Endodermal cell (in vitro differentiated cells): ENCODE measurements around the gene MRGPRE. TPM values are rescaled to one million over a fixed set of nuclear protein-coding genes. Genes with fewer than 3 reads are reported as not detected.

Experiments
- DNase-seq: peaks from one replicate; pipeline ENCODE4 v3.0.0-alpha.2; 2017
- H3K27ac ChIP-seq: 2 replicates; pipeline ENCODE4 v1.5.1; 2013; ENCODE audit warnings: mild to moderate bottlenecking, low read depth, low read length, moderate library complexity
- H3K27me3 ChIP-seq: 2 replicates; pipeline ENCODE4 v1.6.1; 2013; ENCODE audit warnings: mild to moderate bottlenecking, low read length, moderate library complexity; ENCODE audit not compliant: insufficient read depth, control insufficient read depth, poor library complexity, severe bottlenecking
- H3K36me3 ChIP-seq: 2 replicates; pipeline ENCODE4 v1.7.0; 2013; ENCODE audit warnings: mild to moderate bottlenecking, low read length, moderate library complexity; ENCODE audit not compliant: control insufficient read depth, insufficient read depth
- H3K4me1 ChIP-seq: one replicate; pipeline ENCODE4 v1.7.0; 2013; ENCODE audit warnings: low read length; ENCODE audit not compliant: control insufficient read depth, insufficient read depth
- H3K4me3 ChIP-seq: 2 replicates; pipeline ENCODE4 v1.5.1; 2013; ENCODE audit warnings: mild to moderate bottlenecking, low read length, moderate library complexity
- H3K9ac ChIP-seq: 2 replicates; pipeline ENCODE4 v1.6.1; 2013; ENCODE audit warnings: mild to moderate bottlenecking, low read length, moderate library complexity; ENCODE audit not compliant: poor library complexity, severe bottlenecking; ENCODE audit errors: extremely low read depth
- H3K9me3 ChIP-seq: 2 replicates; pipeline ENCODE4 v1.6.1; 2013; ENCODE audit warnings: mild to moderate bottlenecking, low read length, moderate library complexity; ENCODE audit not compliant: control insufficient read depth
- H3K27ac Mint-ChIP-seq: 2 replicates; pipeline ENCODE4 v1.8.0; 2020; ENCODE audit warnings: mixed read lengths
- H3K27me3 Mint-ChIP-seq: 2 replicates; pipeline ENCODE4 v1.8.0; 2021; ENCODE audit warnings: mild to moderate bottlenecking, mixed read lengths; ENCODE audit not compliant: insufficient read depth
- H3K36me3 Mint-ChIP-seq: 2 replicates; pipeline ENCODE4 v1.8.0; 2020; ENCODE audit warnings: low read depth, mixed read lengths
- H3K4me1 Mint-ChIP-seq: 2 replicates; pipeline ENCODE4 v1.8.0; 2020; ENCODE audit warnings: mixed read lengths
- H3K4me3 Mint-ChIP-seq: 2 replicates; pipeline ENCODE4 v1.8.0; 2020; ENCODE audit warnings: mild to moderate bottlenecking, moderate library complexity, mixed read lengths
- H3K9me3 Mint-ChIP-seq: 2 replicates; pipeline ENCODE4 v1.8.0; 2020; ENCODE audit warnings: mild to moderate bottlenecking, mixed read lengths
- WGBS, 2 experiments: methylation state at CpG; one replicate each; pipeline versions ENCODE4 v1.1.5 to v1.1.7; 2013; ENCODE audit warnings: missing lambda C conversion rate in 2 of 2, mixed read lengths in 1 of 2; ENCODE audit not compliant: insufficient coverage in 1 of 2, insufficient read length in 1 of 2; 5-methylcytosine and 5-hydroxymethylcytosine counted together
- total RNA-seq, 2 donors: library from RNA; stranded (reverse); fragmentation: NEBNext Ultra II Directional in 1 of 2; extraction: Animal tissue kit (Norgen Biotek cat#: 25700) in 1 of 2; gene quantifications; 2 replicates in 1 of 2; 3 replicates in 1 of 2; pipeline ENCODE4 v1.2.1, GENCODE V29; 2021
- TF ChIP-seq, protein P1 (sequence below): fragments of 200-600 bp; sonication (generic); conservative IDR thresholded peaks from 2 replicates; pipeline ENCODE4 v1.5.0; 2021; ENCODE audit warnings: antibody characterized with exemption, mild to moderate bottlenecking

MRGPRE gene
- total RNA-seq, 2 donors from 2014 or later = not detected

DNA sequence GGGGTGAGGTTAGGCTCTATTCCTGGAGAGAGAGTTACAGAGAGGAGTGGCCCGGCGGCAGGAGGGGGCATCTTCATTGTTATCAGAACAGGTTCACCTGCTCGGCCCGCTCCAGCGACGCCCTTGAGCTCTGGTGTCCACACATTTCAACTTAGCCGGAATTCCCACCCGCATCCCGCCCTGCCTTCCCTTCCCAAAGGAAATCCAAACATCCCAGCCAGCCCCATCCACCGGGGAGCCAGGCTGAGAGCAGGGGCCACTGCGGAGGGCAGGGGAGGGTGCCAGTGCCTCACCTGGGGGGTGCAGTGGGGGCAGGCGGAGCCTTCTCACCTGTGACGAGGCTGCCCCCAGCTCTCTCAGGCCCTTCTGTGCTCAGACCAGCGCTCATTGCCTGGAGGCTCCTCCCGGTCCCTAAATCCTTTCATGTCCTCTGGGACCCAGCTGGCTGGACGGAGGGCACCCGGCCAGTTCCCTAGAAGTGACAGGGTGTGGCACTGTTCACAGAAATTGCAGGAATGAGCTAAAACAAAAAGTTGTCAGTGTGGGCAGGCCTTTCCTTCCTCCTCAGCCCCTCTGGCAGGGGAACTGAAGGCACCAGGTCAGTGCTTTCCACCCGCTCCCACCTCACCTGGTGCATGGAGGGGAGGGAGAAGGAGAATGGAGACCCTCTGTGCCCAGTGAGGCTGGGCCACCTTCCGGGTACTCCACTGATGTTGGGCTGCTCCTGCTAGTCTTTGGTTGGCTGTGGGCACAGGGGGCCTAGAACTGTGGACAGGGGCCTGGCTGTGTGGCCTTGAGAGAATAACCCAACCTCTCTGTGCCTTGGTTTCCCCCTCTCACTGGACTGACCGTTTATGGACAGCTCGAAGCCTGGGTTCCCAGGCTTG is 11.5 kb downstream of the MRGPRE start:
- Histone ChIP-seq H3K4me1 (no peaks in the 10 kb centered on the region), H3K27ac (no peak overlapping the region), H3K36me3 (no peaks in the 10 kb centered on the region), H3K9me3 (no peaks in the 10 kb centered on the region), H3K4me3 (no peak overlapping the region), H3K27me3 (peaks cover 16% of the 10 kb centered on the region), H3K9ac (no peak overlapping the region)
- Mint-ChIP-seq H3K9me3 (no peaks in the 10 kb centered on the region), H3K36me3 (no peaks in the 10 kb centered on the region), H3K27me3 (peaks cover 43% of the 10 kb centered on the region), H3K4me3 (no peak overlapping the region), H3K4me1 (peaks cover 2% of the 10 kb centered on the region), H3K27ac (no peak overlapping the region)
- WGBS, 2 experiments = no CpG with 5 or more reads among the region's 21 CpGs
- TF ChIP-seq, protein P1, sequence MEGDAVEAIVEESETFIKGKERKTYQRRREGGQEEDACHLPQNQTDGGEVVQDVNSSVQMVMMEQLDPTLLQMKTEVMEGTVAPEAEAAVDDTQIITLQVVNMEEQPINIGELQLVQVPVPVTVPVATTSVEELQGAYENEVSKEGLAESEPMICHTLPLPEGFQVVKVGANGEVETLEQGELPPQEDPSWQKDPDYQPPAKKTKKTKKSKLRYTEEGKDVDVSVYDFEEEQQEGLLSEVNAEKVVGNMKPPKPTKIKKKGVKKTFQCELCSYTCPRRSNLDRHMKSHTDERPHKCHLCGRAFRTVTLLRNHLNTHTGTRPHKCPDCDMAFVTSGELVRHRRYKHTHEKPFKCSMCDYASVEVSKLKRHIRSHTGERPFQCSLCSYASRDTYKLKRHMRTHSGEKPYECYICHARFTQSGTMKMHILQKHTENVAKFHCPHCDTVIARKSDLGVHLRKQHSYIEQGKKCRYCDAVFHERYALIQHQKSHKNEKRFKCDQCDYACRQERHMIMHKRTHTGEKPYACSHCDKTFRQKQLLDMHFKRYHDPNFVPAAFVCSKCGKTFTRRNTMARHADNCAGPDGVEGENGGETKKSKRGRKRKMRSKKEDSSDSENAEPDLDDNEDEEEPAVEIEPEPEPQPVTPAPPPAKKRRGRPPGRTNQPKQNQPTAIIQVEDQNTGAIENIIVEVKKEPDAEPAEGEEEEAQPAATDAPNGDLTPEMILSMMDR = no peak
- peak; percentile 49 for DNase-seq

DNA sequence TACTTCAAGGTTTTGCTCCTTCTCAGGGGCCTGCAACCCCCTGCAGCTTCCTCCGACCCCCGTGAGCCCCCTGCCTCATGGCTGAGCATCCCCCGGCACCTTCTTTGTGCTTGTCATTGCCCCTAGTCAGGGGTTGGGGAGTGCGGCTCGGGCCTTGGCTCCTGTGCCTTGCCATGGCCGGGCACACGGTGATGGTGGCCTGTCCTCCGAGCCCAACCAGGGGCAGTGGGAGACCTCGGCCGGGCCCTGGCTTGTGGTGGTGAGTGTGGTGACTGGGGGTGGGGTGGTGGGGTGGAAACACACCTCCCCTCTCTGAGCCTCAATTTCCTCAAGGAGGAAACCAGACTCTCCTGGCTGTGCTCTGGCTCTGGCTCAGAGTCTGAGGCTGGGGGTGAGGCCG is 12.1 kb downstream of the MRGPRE start:
- peak; percentile 42 for DNase-seq
- H3K27me3 ChIP-seq = peaks cover 16% of the 10 kb centered on the region

DNA sequence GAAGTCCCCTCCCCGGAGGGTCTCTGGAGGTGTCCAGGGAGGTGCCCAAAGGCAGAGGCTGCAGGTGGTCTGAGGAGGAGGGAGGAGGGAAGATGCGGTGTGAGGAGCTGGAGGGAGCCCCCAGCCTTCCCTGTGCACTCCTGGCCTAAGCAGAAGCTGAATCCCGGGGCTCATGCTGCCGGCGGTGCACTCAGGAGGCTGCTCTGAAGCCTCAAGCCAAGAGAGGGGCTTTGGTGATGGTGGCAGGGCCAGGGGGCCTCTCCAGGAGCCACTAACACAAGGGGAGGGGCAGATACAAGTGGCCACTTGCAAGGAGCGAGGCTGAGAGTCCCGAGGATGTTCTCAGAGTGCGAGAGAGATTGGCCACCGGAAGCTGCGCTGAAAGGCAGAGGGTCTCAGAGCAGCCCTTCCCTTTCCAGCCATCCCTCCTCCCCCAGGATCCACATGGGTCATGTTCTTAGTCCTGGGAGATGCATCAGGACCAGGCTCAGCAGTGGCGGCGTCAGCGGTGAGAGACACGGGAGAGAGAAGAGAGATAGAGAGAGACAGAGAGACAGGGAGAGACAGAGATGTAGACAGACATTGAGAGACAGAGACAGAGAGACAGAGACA is 12.8 kb downstream of the MRGPRE start:
- no peaks in the 10 kb centered on the region for H3K9me3 Mint-ChIP-seq
- no peak overlapping the region for H3K27ac Mint-ChIP-seq
- peaks cover 16% of the 10 kb centered on the region for H3K27me3 ChIP-seq
- H3K36me3 Mint-ChIP-seq = no peaks in the 10 kb centered on the region
- H3K4me3 Mint-ChIP-seq = no peak overlapping the region
- no peak overlapping the region for H3K9ac ChIP-seq
- peaks cover 50% of the 10 kb centered on the region for H3K27me3 Mint-ChIP-seq
- WGBS, 2 experiments = no CpG with 5 or more reads among the region's 14 CpGs
- H3K9me3 ChIP-seq = no peaks in the 10 kb centered on the region
- H3K4me3 ChIP-seq = no peak overlapping the region
- H3K27ac ChIP-seq = no peak overlapping the region
- H3K36me3 ChIP-seq = no peaks in the 10 kb centered on the region
- peak; percentile 49 for DNase-seq
- peaks cover 2% of the 10 kb centered on the region for H3K4me1 Mint-ChIP-seq
- TF ChIP-seq, protein P1 = no peak
- H3K4me1 ChIP-seq = no peaks in the 10 kb centered on the region

More for the DNA sequence above, 12.1 kb downstream of the MRGPRE start:
- Histone ChIP-seq H3K4me3 (no peak overlapping the region), H3K4me1 (no peaks in the 10 kb centered on the region), H3K36me3 (no peaks in the 10 kb centered on the region), H3K27ac (no peak overlapping the region), H3K9me3 (no peaks in the 10 kb centered on the region), H3K9ac (no peak overlapping the region)
- Mint-ChIP-seq H3K36me3 (no peaks in the 10 kb centered on the region), H3K4me1 (peaks cover 2% of the 10 kb centered on the region), H3K4me3 (no peak overlapping the region), H3K27ac (no peak overlapping the region), H3K9me3 (no peaks in the 10 kb centered on the region), H3K27me3 (peaks cover 47% of the 10 kb centered on the region)
- TF ChIP-seq, protein P1 = no peak
- no CpG with 5 or more reads among the region's 11 CpGs for WGBS, 2 experiments
